ENCODE results near the gene TBCCD1.
A peak's percentile ranks its signal among the peaks of the same experiment; 100 is the strongest.
"Not testable (repeated sequence)": the region's sequence is repeated elsewhere in the genome, so short reads cannot be mapped to it uniquely, and the experiment has no call there.

Gene TBCCD1

GRCh38 chr3:186594591-186595113 lies 27.5 kb upstream of the TBCCD1 start:
- DNase-seq (ENCODE audit: low spot score) = no peak

- DNase-seq (ENCODE audit: low spot score) = no peak
These were observed 26.7 kb upstream of the TBCCD1 start for GRCh38 chr3:186593862-186594261.

- no peak for DNase-seq (ENCODE audit: low spot score)
These were observed 25.5 kb upstream of the TBCCD1 start for GRCh38 chr3:186592682-186593081.

- DNase-seq (ENCODE audit: low spot score) = no peak
These were observed 23.6 kb upstream of the TBCCD1 start for GRCh38 chr3:186590580-186591295.

DNA sequence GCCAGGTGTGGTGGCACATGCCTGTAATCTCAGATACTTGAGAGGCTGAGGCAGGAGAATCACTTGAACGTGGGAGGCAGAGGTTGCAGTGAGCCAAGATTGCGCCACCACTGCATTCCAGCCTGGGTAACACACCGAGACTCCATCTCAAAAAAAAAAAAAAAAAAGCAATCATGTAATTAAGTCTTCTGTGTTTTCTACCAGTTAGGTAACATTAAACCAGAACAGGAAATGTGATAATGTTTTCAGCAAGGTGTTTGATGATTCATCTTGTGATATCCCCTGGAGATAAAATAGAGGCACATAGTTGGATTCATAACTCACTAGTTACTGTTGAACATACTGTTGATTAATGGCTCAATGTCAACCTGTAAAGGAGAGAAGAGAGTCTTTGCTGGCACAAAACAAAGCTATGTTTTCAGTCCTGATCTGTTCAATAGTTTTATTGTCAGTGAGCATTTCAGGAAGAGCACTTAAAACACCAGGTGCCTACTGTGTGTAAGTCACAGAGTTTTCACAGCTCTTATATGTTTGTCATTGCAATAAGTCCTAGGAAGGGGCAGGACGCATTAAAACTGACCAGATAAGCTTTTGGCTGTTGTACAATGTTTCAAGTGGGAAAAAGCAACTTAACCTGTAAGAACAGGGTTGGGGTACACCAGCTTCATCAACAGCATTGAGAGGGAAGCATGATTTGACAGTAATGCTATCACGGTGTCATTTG lies 22.9 kb upstream of the TBCCD1 start:
- no peak for DNase-seq (ENCODE audit: low spot score)

GRCh38 chr3:186589121-186589520 lies 22.0 kb upstream of the TBCCD1 start:
- DNase-seq (ENCODE audit: low spot score) = no peak

DNA sequence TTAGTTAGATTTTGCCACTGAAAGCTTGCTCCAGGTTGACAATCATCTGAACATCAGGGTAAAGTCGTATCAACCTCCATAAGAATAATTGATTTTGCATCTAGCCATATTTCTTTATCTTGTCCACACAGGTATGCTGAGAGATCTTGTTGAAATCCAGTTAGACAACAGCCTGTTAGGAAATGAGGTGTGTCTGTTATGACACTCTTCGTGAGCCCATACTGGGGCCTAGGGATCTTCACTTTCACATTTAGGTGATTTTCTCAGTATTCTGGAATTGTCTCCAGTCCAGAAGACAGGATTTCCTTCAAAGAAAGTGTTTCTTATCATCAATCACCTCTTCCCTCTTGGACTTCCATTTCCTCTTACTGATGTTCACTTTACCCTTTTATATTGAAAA lies 21.5 kb upstream of the TBCCD1 start:
- no peak for DNase-seq (ENCODE audit: low spot score)

- DNase-seq (ENCODE audit: low spot score) = no peak
These were observed 20.0 kb upstream of the TBCCD1 start for GRCh38 chr3:186587183-186587582.

GRCh38 chr3:186586245-186586644 lies 19.1 kb upstream of the TBCCD1 start:
- DNase-seq (ENCODE audit: low spot score) = not testable (repeated sequence)

DNA sequence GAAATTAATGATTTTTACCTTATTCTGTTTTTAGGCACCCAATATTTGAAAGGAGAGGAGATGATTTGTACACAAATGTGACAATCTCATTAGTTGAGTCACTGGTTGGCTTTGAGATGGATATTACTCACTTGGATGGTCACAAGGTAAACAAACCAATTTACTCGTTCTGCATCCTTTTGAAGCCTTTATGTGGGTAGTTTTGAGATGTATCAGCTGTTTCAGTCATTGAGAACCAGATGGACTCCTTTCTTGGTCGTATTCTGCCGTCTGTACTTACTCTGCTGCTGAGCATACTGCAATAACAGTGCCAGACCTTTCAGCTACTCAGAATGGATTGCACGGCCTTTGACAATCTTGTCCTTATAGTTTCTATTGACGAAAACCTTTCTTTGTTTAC lies 16.7 kb upstream of the TBCCD1 start:
- no peak for DNase-seq (ENCODE audit: low spot score)

- DNase-seq (ENCODE audit: low spot score) = no peak
These were observed 15.4 kb upstream of the TBCCD1 start for GRCh38 chr3:186582541-186582940.

DNA sequence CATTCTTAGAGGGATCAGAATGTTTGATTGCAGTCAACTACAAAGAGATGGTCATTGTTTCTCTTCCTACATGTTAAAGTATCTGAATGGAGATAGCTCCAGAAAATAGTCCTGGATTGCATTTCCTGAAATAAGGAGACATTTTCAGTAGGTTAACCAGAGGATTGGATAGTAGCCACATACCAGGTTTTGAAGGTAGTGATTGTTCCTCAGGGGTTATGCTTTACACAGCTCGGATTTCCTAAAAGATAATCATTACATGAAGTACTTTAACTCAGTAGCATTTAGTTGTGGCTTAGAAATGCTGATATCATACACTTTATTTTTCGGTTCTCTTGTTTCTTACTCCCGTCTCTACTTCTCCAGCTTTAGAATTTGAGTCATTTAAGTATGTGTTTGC lies 13.6 kb upstream of the TBCCD1 start:
- no peak for DNase-seq (ENCODE audit: low spot score)

- DNase-seq (ENCODE audit: low spot score) = no peak
These were observed 10.4 kb upstream of the TBCCD1 start for GRCh38 chr3:186577521-186577920.

- no peak for DNase-seq (ENCODE audit: low spot score)
These were observed 4.5 kb upstream of the TBCCD1 start for GRCh38 chr3:186571644-186572013.

DNA sequence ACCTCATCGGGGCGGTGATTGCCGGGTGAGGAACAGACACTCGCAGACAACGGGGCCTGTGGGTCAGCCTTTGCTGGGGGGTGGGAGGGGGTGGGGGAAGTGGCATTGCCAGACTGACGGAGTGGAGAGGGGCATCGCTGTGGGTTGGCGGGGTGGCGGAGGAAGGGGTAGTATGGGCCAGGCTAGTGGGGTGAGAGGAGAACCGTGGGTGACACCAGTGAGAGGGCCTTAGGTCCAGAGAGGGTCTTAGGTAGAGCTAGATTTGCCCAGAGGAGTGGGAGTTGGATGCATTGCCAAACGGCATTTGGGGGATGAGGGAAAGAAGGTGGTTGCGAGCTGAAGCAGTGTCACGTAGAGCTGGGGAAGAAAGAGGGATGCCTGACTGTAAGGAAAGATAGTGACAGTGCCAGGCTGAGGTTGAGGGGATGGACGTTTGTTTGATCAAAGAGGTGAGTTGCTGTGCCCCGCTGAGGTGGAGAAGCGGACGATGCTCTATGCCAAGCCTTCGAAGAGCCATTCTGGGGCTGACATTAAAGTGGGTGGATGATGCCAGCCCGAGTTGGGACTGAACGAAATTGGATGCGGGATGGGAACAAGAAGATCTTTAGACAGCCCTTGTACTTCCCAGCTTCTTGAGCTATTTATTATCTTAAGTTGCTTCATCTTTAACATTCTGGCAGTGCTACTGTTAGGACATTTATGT lies 4.0 kb upstream of the TBCCD1 start:
- DNase-seq (ENCODE audit: low spot score) = no peak

- DNase-seq (ENCODE audit: low spot score) = peak; percentile 100
These were observed 3.2 kb upstream of the TBCCD1 start, which contains the start of gene DNAJB11 for GRCh38 chr3:186570096-186570940. TSS of gene DNAJB11 (plus strand) at chr3:186570720. CDS start at chr3:186570898, 178 bp downstream.

- no peak for DNase-seq (ENCODE audit: low spot score)
These were observed 2.6 kb upstream of the TBCCD1 start for GRCh38 chr3:186569779-186570095.

DNA sequence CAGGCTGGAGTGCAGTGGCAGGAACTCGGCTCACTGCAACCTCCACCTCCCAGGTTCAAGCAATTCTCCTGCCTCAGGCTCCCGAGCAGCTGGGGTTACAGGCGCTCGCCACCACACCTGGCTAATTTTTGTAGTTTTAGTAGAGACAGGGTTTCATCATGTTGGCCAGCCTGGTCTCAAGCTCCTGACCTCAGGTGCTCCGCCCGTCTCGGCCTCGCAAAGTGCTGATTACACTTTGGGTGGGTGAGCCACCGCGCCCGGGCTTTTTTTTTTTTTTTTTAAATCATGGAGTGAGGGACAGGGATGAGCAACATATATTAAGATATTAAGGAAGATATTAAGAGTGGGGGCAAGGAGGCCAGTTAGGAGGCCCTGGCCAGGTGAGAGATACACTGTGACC lies 2.2 kb upstream of the TBCCD1 start:
- not testable (repeated sequence) for DNase-seq (ENCODE audit: low spot score)

GRCh38 chr3:186566772-186567071 lies 417 bp downstream of the TBCCD1 start:
- no peak for DNase-seq (ENCODE audit: low spot score)

DNA sequence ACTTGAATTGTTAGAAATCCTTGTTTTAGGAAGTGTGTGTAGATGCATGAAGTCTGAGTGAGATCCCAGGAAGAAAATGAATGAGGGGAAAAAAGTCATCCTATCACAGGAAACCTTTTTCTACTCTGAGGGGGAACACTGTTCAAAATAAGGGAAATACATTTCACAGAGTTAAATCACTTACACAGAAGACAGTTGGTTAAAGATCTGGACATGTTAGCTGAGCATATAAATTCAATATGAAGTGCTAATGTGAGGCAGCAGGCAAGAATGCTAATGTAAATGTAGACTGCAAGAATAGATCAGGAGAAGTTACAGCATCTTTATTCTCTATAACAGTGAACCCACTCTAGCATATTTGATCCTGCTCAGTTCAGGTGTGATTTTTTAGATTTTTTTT lies 2.6 kb downstream of the TBCCD1 start:
- DNase-seq (ENCODE audit: low spot score) = no peak

DNA sequence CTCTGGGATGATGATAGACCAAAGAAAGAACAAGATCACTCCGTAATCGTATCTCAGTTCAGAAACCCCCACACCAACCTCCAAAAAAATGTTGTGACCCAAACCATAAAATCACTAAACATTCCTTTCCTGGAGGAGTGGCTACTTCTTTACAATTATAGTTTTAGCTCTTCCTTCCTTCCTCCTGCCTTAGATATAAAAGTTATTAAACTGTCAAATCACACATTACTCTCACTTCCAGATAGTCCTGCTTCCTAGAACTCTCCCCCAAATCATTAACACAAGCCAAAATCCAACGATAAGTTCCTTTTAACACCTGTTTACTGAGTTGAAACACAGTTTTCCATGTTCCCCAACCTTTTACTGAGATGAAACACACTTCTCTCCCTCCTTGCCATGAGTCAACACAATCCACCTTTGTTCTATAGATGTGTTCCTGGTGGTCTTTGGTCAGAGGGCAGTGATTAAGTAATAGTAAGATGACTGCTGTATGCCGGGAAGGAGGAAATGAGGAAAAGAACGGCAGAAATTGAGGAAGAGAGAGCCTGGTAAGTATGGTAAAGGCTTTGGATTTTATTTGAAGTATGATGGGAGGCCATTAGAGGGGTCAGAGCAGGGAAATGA lies 14.6 kb downstream of the TBCCD1 start:
- no peak for DNase-seq (ENCODE audit: low spot score)

DNA sequence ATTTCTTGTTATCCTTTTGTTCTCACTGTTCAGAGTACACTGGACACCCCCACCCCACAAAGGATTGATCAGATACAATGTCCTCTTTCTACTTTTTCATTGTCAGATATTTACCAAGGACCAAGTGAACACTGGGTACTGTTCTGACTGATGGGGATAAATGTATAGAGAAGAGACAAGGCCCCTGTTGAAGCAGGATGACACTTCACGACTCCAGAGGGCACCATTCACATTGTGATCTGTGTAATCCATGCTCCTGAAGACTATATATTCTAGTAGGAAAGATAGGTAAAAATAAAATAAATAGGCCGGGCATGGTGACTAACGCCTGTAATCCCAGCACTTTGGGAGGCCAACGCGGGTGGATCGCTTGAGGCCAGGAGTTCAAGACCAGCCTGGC lies 15.8 kb downstream of the TBCCD1 start:
- no peak for DNase-seq (ENCODE audit: low spot score)

All from iPS-NIHi11 (cell line).